ENCODE data around the gene SORCS2. TPM values are rescaled to one million over a fixed set of nuclear protein-coding genes. Genes with fewer than 3 reads are reported as not detected.
"Not testable (repeated sequence)": the region's sequence is repeated elsewhere in the genome, so short reads cannot be mapped to it uniquely, and the experiment has no call there.

SORCS2 gene
- total RNA-seq, 1 donor from 2014 or later: 10.9 TPM

- peaks cover 20% of the 10 kb centered on the region for H3K27me3 Mint-ChIP-seq (ENCODE audit: low read depth)
- H3K27ac Mint-ChIP-seq (ENCODE audit: unreplicated experiment): no peak overlapping the region
- no peak overlapping the region for H3K4me3 Mint-ChIP-seq (ENCODE audit: unreplicated experiment)
- no peak for TF ChIP-seq CTCF (IDR thresholded peaks at IDR 0.05)
- no peaks in the 10 kb centered on the region for H3K9me3 Mint-ChIP-seq (ENCODE audit: low read depth)
- no peaks in the 10 kb centered on the region for H3K4me1 Mint-ChIP-seq (ENCODE audit: low read depth)
- no peak for DNase-seq (ENCODE audit: low spot score)
- H3K36me3 Mint-ChIP-seq (ENCODE audit: low read depth): no peaks in the 10 kb centered on the region
Observed at GRCh38 chr4:7451434-7451789, 259.1 kb downstream of the SORCS2 start.

- no peak for TF ChIP-seq CTCF (IDR thresholded peaks at IDR 0.05)
- DNase-seq (ENCODE audit: low spot score): no peak
- H3K27me3 Mint-ChIP-seq (ENCODE audit: low read depth): peaks cover 18% of the 10 kb centered on the region
- H3K4me3 Mint-ChIP-seq (ENCODE audit: unreplicated experiment): no peak overlapping the region
- no peaks in the 10 kb centered on the region for H3K4me1 Mint-ChIP-seq (ENCODE audit: low read depth)
- H3K27ac Mint-ChIP-seq (ENCODE audit: unreplicated experiment): no peak overlapping the region
- no peaks in the 10 kb centered on the region for H3K9me3 Mint-ChIP-seq (ENCODE audit: low read depth)
- no peaks in the 10 kb centered on the region for H3K36me3 Mint-ChIP-seq (ENCODE audit: low read depth)
Observed at GRCh38 chr4:7451800-7452199, 259.5 kb downstream of the SORCS2 start.

- H3K9me3 Mint-ChIP-seq (ENCODE audit: low read depth); H3K27me3 Mint-ChIP-seq (ENCODE audit: low read depth); H3K36me3 Mint-ChIP-seq (ENCODE audit: low read depth); H3K4me1 Mint-ChIP-seq (ENCODE audit: low read depth); H3K27ac Mint-ChIP-seq (ENCODE audit: unreplicated experiment); H3K4me3 Mint-ChIP-seq (ENCODE audit: unreplicated experiment); DNase-seq (ENCODE audit: low spot score): not testable (repeated sequence)
Observed at GRCh38 chr4:7452802-7453201, 260.5 kb downstream of the SORCS2 start.

- Mint-ChIP-seq H3K27ac (ENCODE audit: unreplicated experiment) (no peak overlapping the region), H3K4me3 (ENCODE audit: unreplicated experiment) (no peak overlapping the region), H3K4me1 (ENCODE audit: low read depth) (no peaks in the 10 kb centered on the region), H3K9me3 (ENCODE audit: low read depth) (no peaks in the 10 kb centered on the region), H3K36me3 (ENCODE audit: low read depth) (no peaks in the 10 kb centered on the region), H3K27me3 (ENCODE audit: low read depth) (peaks cover 17% of the 10 kb centered on the region)
- TF ChIP-seq CTCF (IDR thresholded peaks at IDR 0.05): no peak
- no peak for DNase-seq (ENCODE audit: low spot score)
Observed at GRCh38 chr4:7457201-7458065, 265.1 kb downstream of the SORCS2 start.

GRCh38 chr4:7458066-7458425 lies 265.7 kb downstream of the SORCS2 start:
- no peaks in the 10 kb centered on the region for H3K9me3 Mint-ChIP-seq (ENCODE audit: low read depth)
- H3K27me3 Mint-ChIP-seq (ENCODE audit: low read depth): peaks cover 17% of the 10 kb centered on the region
- no peak overlapping the region for H3K27ac Mint-ChIP-seq (ENCODE audit: unreplicated experiment)
- no peaks in the 10 kb centered on the region for H3K4me1 Mint-ChIP-seq (ENCODE audit: low read depth)
- DNase-seq (ENCODE audit: low spot score): no peak
- TF ChIP-seq CTCF (IDR thresholded peaks at IDR 0.05): no peak
- no peak overlapping the region for H3K4me3 Mint-ChIP-seq (ENCODE audit: unreplicated experiment)
- H3K36me3 Mint-ChIP-seq (ENCODE audit: low read depth): no peaks in the 10 kb centered on the region

DNA sequence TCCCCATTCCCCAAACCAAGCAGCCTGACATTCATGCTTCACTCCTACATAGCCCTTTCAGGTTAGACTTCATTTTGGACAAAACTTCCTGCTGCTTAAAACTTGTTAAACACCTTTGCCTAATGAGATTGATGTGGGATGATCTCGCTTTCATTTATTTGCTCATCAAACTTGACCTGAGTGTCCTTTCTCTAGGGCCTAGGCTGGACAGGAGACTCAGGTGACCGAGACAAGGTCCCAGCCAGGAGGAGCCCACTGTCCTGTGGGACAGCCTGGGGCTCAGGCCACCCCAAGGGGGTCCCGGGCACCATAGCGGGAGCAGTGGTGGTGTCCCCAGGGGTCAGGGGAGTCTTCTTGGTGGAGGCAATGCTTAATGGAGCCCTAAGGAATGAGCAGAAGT lies 266.1 kb downstream of the SORCS2 start:
- DNase-seq (ENCODE audit: low spot score): no peak
- H3K27ac Mint-ChIP-seq (ENCODE audit: unreplicated experiment): no peak overlapping the region
- H3K27me3 Mint-ChIP-seq (ENCODE audit: low read depth): peaks cover 17% of the 10 kb centered on the region
- no peaks in the 10 kb centered on the region for H3K9me3 Mint-ChIP-seq (ENCODE audit: low read depth)
- no peaks in the 10 kb centered on the region for H3K4me1 Mint-ChIP-seq (ENCODE audit: low read depth)
- no peak overlapping the region for H3K4me3 Mint-ChIP-seq (ENCODE audit: unreplicated experiment)
- H3K36me3 Mint-ChIP-seq (ENCODE audit: low read depth): no peaks in the 10 kb centered on the region
- TF ChIP-seq CTCF (IDR thresholded peaks at IDR 0.05): no peak

All from chondrocyte (in vitro differentiated cells).